CD14-positive monocyte (primary cell): Measurements from ENCODE around the gene CSRP3. TPM values are rescaled to one million over a fixed set of nuclear protein-coding genes. Genes with fewer than 3 reads are reported as not detected.

Experiments
- DNase-seq, 3 donors: peaks; one replicate each; pipeline ENCODE4 v3.0.0-alpha.2; 2011 to 2022
- H2AFZ ChIP-seq: 2 replicates; pipeline ENCODE4 v1.6.0; 2012; ENCODE audit warnings: mild to moderate bottlenecking, low read depth, low read length, inconsistent platforms; ENCODE audit not compliant: insufficient read depth, poor library complexity, severe bottlenecking
- H3K27ac ChIP-seq, 2 donors: 1 replicate in 1 of 2; 2 replicates in 1 of 2; pipeline ENCODE4 v1.5.1; 2012 to 2013; ENCODE audit warnings: low read length in 2 of 2, control low read depth in 1 of 2, inconsistent platforms in 1 of 2, low read depth in 1 of 2, mild to moderate bottlenecking in 1 of 2
- H3K27me3 ChIP-seq, 2 donors: one replicate each; pipeline versions ENCODE4 v1.6.0 to v1.6.1; 2011 to 2013; ENCODE audit warnings: low read length in 2 of 2; ENCODE audit not compliant: control insufficient read depth in 2 of 2, insufficient read depth in 2 of 2
- H3K36me3 ChIP-seq, 2 donors: replicated peaks in 1 of 2; 1 replicate in 1 of 2; 2 replicates in 1 of 2; pipeline versions ENCODE4 v1.5.1 to v1.6.1; 2012 to 2013; ENCODE audit warnings: low read length in 2 of 2, control low read depth in 1 of 2, inconsistent platforms in 1 of 2, mild to moderate bottlenecking in 1 of 2; ENCODE audit not compliant: insufficient read depth in 2 of 2, control insufficient read depth in 1 of 2
- H3K4me1 ChIP-seq, 2 donors: 1 replicate in 1 of 2; 2 replicates in 1 of 2; pipeline versions ENCODE4 v1.5.1 to v1.6.1; 2012 to 2013; ENCODE audit warnings: low read length in 2 of 2, control low read depth in 1 of 2, inconsistent platforms in 1 of 2, mild to moderate bottlenecking in 1 of 2, moderate library complexity in 1 of 2; ENCODE audit not compliant: insufficient read depth in 2 of 2, control insufficient read depth in 1 of 2
- H3K4me2 ChIP-seq: replicated peaks from 2 replicates; pipeline ENCODE3; 2012; ENCODE audit warnings: low read length, moderate library complexity, mild to moderate bottlenecking; ENCODE audit not compliant: poor library complexity, severe bottlenecking; ENCODE audit errors: extremely low read depth
- H3K4me3 ChIP-seq, 3 experiments: fragments of 200-600 bp in 1 of 3; sonication (generic) in 1 of 3; replicated peaks in 1 of 3; 1 replicate in 2 of 3; 2 replicates in 1 of 3; pipeline ENCODE4 v1.5.1; 2011 to 2013; ENCODE audit warnings: low read length in 3 of 3, mild to moderate bottlenecking in 3 of 3, control low read depth in 2 of 3, low read depth in 2 of 3, inconsistent platforms in 1 of 3, moderate library complexity in 1 of 3
- H3K79me2 ChIP-seq: 2 replicates; pipeline ENCODE4 v1.6.0; 2012; ENCODE audit warnings: mild to moderate bottlenecking, control low read depth, inconsistent platforms, low read length, moderate library complexity; ENCODE audit not compliant: insufficient read depth
- H3K9ac ChIP-seq: 2 replicates; pipeline ENCODE4 v1.6.0; 2017; ENCODE audit warnings: low read length, mild to moderate bottlenecking; ENCODE audit not compliant: insufficient read depth, poor library complexity, severe bottlenecking
- H3K9me3 ChIP-seq, 2 donors: replicated peaks in 1 of 2; 1 replicate in 1 of 2; 2 replicates in 1 of 2; pipeline versions ENCODE4 v1.5.1 to v1.6.1; 2012 to 2013; ENCODE audit warnings: low read length in 2 of 2, control low read depth in 1 of 2; ENCODE audit not compliant: control insufficient read depth in 1 of 2, insufficient read depth in 1 of 2
- H4K20me1 ChIP-seq: 2 replicates; pipeline ENCODE4 v1.6.0; 2012; ENCODE audit warnings: mild to moderate bottlenecking, low read length, control low read depth, moderate library complexity; ENCODE audit not compliant: insufficient read depth
- H3K27ac Mint-ChIP-seq, 7 donors: one replicate each; pipeline ENCODE4 v1.8.0; 2020; ENCODE audit warnings: mild to moderate bottlenecking in 7 of 7, mixed read lengths in 7 of 7, moderate library complexity in 6 of 7, inconsistent platforms in 2 of 7
- H3K27me3 Mint-ChIP-seq, 3 donors: one replicate each; pipeline ENCODE4 v1.8.0; 2021 to 2022; ENCODE audit warnings: low read depth in 3 of 3, mild to moderate bottlenecking in 3 of 3, mixed read lengths in 3 of 3, moderate library complexity in 3 of 3, inconsistent platforms in 1 of 3
- H3K36me3 Mint-ChIP-seq, 2 donors: one replicate each; pipeline ENCODE4 v1.8.0; 2020; ENCODE audit warnings: mixed read lengths in 2 of 2, inconsistent platforms in 1 of 2, mild to moderate bottlenecking in 1 of 2
- H3K4me1 Mint-ChIP-seq: one replicate; pipeline ENCODE4 v1.8.0; 2020; ENCODE audit warnings: mild to moderate bottlenecking, mixed read lengths
- H3K4me3 Mint-ChIP-seq, 2 donors: one replicate each; pipeline ENCODE4 v1.8.0; 2020; ENCODE audit warnings: mild to moderate bottlenecking in 2 of 2, mixed read lengths in 2 of 2, moderate library complexity in 1 of 2
- H3K9me3 Mint-ChIP-seq, 7 donors: one replicate each; pipeline ENCODE4 v1.8.0; 2020 to 2022; ENCODE audit warnings: mixed read lengths in 7 of 7, mild to moderate bottlenecking in 6 of 7, moderate library complexity in 6 of 7, inconsistent platforms in 2 of 7
- CTCF ChIP-seq: fragments of 200-600 bp; IDR thresholded peaks from one replicate; pipeline ENCODE4 v1.8.0; 2022; ENCODE audit warnings: antibody characterized with exemption, mild to moderate bottlenecking
- WGBS: methylation state at CpG from one replicate; pipeline ENCODE4 v1.1.5; 2013; ENCODE audit warnings: missing lambda C conversion rate; ENCODE audit not compliant: insufficient coverage; 5-methylcytosine and 5-hydroxymethylcytosine counted together
- intact Hi-C, 2 donors: fragments of 100-400 bp; cut with micrococcal nuclease; formaldehyde crosslinking; loops; one replicate each; pipeline versions ENCODE4 v1.15.0 to v1.15.1; 2023
- polyA plus RNA-seq, 3 donors: library from polyadenylated mRNA; depleted of rRNA in 1 of 3; unstranded in 2 of 3; stranded (reverse) in 1 of 3; fragments of 300-500 nt in 2 of 3; fragments of >200 nt in 1 of 3; fragmentation: Illumina TruSeq in 2 of 3; gene quantifications; 1 replicate in 2 of 3; 2 replicates in 1 of 3; pipeline ENCODE4 v1.2.3, GENCODE V29; 2012 to 2021

Gene CSRP3
- polyA plus RNA-seq, 3 donors, result not detected

GRCh38 chr11:19199048-19199447 is 2.7 kb downstream of the CSRP3 start:
- Histone ChIP-seq H3K9me3 (no peaks in the 10 kb centered on the region), H3K79me2 (no peaks in the 10 kb centered on the region), H3K36me3 (no peaks in the 10 kb centered on the region), H3K27me3 (no peaks in the 10 kb centered on the region), H3K4me3 (no peak overlapping the region), H3K27ac (no peak overlapping the region), H2AFZ (no peak overlapping the region), H3K4me2 (no peak overlapping the region), H4K20me1 (no peaks in the 10 kb centered on the region), H3K9ac (no peak overlapping the region), H3K4me1 (peaks cover 0 to 6% of the 10 kb centered on the region in 2 donors)
- Mint-ChIP-seq H3K27me3 (peaks cover 0 to 7% (median 1%) of the 10 kb centered on the region in 3 donors), H3K4me3 (no peak overlapping the region), H3K9me3 (peaks cover 0 to 3% (median 0%) of the 10 kb centered on the region in 7 donors), H3K4me1 (peaks cover 8% of the 10 kb centered on the region), H3K36me3 (no peaks in the 10 kb centered on the region), H3K27ac (no peak overlapping the region)
- intact Hi-C loops, result no loop called here
- no peak for TF ChIP-seq CTCF
- DNase-seq, result no peak
- 100% methylated on average over 4 of the region's 7 CpGs for WGBS

GRCh38 chr11:19196432-19196831 is 5.4 kb downstream of the CSRP3 start:
- H3K36me3 ChIP-seq, result no peaks in the 10 kb centered on the region
- Mint-ChIP-seq H3K27me3 (peaks cover 0 to 4% (median 1%) of the 10 kb centered on the region in 3 donors), H3K9me3 (no peaks in the 10 kb centered on the region), H3K36me3 (no peaks in the 10 kb centered on the region), H3K4me1 (peaks cover 8% of the 10 kb centered on the region), H3K27ac (no peak overlapping the region), H3K4me3 (no peak overlapping the region)
- no peak for DNase-seq
- no peak overlapping the region for H3K9ac ChIP-seq
- no peak for TF ChIP-seq CTCF
- H3K4me1 ChIP-seq, result peaks cover 0 to 6% of the 10 kb centered on the region in 2 donors
- H4K20me1 ChIP-seq, result no peaks in the 10 kb centered on the region
- H3K79me2 ChIP-seq, result no peaks in the 10 kb centered on the region
- H3K27ac ChIP-seq, result no peak overlapping the region
- WGBS, result 84% methylated on average over 2 of the region's 6 CpGs
- H2AFZ ChIP-seq, result no peak overlapping the region
- no peaks in the 10 kb centered on the region for H3K9me3 ChIP-seq
- H3K4me3 ChIP-seq, result no peak overlapping the region
- no peak overlapping the region for H3K4me2 ChIP-seq
- no peaks in the 10 kb centered on the region for H3K27me3 ChIP-seq
- intact Hi-C loops, result no loop called here
